ENCODE measurements around the gene FBXL3. TPM values are rescaled to one million over a fixed set of nuclear protein-coding genes. Genes with fewer than 3 reads are reported as not detected.
"Not testable (repeated sequence)": the region's sequence is repeated elsewhere in the genome, so short reads cannot be mapped to it uniquely, and the experiment has no call there.

The FBXL3 gene
- total RNA-seq, 1 donor from 2014 or later: 32.6 TPM

GRCh38 chr13:76969488-76970365 is 57.2 kb downstream of the FBXL3 start:
- H3K4me1 Mint-ChIP-seq: peaks cover 45% of the 10 kb centered on the region
- TF ChIP-seq CTCF (IDR thresholded peaks at IDR 0.05; ENCODE audit: unreplicated experiment): no peak
- no peak overlapping the region for H3K27ac Mint-ChIP-seq
- H3K36me3 Mint-ChIP-seq: no peaks in the 10 kb centered on the region
- H3K4me3 Mint-ChIP-seq: no peak overlapping the region
- DNase-seq (ENCODE audit: low spot score in 2 of 2, unreplicated experiment in 2 of 2): no peak
- H3K27me3 Mint-ChIP-seq (ENCODE audit: low read depth): peaks cover 4% of the 10 kb centered on the region
- H3K9me3 Mint-ChIP-seq: no peaks in the 10 kb centered on the region

GRCh38 chr13:76968041-76968440 is 58.9 kb downstream of the FBXL3 start:
- Mint-ChIP-seq H3K4me1 (peaks cover 44% of the 10 kb centered on the region), H3K27me3 (ENCODE audit: low read depth) (no peaks in the 10 kb centered on the region), H3K36me3 (no peaks in the 10 kb centered on the region), H3K4me3 (no peak overlapping the region), H3K27ac (no peak overlapping the region), H3K9me3 (no peaks in the 10 kb centered on the region)
- DNase-seq (ENCODE audit: low spot score in 2 of 2, unreplicated experiment in 2 of 2): no peak
- no peak for TF ChIP-seq CTCF (IDR thresholded peaks at IDR 0.05; ENCODE audit: unreplicated experiment)

GRCh38 chr13:76967031-76967430 is 59.9 kb downstream of the FBXL3 start:
- Mint-ChIP-seq H3K4me1 (peaks cover 42% of the 10 kb centered on the region), H3K27ac (peak overlapping the region; percentile 65), H3K4me3 (no peak overlapping the region), H3K9me3 (peaks cover 3% of the 10 kb centered on the region), H3K27me3 (ENCODE audit: low read depth) (no peaks in the 10 kb centered on the region), H3K36me3 (no peaks in the 10 kb centered on the region)
- no peak for TF ChIP-seq CTCF (IDR thresholded peaks at IDR 0.05; ENCODE audit: unreplicated experiment)
- no peak for DNase-seq (ENCODE audit: low spot score in 2 of 2, unreplicated experiment in 2 of 2)

GRCh38 chr13:76965759-76966421 is 61.1 kb downstream of the FBXL3 start:
- no peaks in the 10 kb centered on the region for H3K36me3 Mint-ChIP-seq
- TF ChIP-seq CTCF (IDR thresholded peaks at IDR 0.05; ENCODE audit: unreplicated experiment): no peak

GRCh38 chr13:76959734-76960133 is 67.2 kb downstream of the FBXL3 start:
- peaks cover 34% of the 10 kb centered on the region for H3K9me3 Mint-ChIP-seq
- not testable (repeated sequence) for H3K4me1 Mint-ChIP-seq; H3K4me3 Mint-ChIP-seq; H3K36me3 Mint-ChIP-seq; H3K27ac Mint-ChIP-seq; DNase-seq (ENCODE audit: low spot score in 2 of 2, unreplicated experiment in 2 of 2); H3K27me3 Mint-ChIP-seq (ENCODE audit: low read depth)

More at GRCh38 chr13:76965759-76966421, 61.1 kb downstream of the FBXL3 start:
- Mint-ChIP-seq H3K27me3 (ENCODE audit: low read depth) (no peaks in the 10 kb centered on the region), H3K4me3 (no peak overlapping the region), H3K27ac (peak overlapping the region; percentile 89), H3K4me1 (peaks cover 42% of the 10 kb centered on the region), H3K9me3 (peaks cover 9% of the 10 kb centered on the region)
- DNase-seq (ENCODE audit: low spot score in 2 of 2, unreplicated experiment in 2 of 2): peak in 1 of 2 experiments; percentile 63

GRCh38 chr13:76958841-76959432 is 68.0 kb downstream of the FBXL3 start:
- peaks cover 34% of the 10 kb centered on the region for H3K9me3 Mint-ChIP-seq

More at GRCh38 chr13:76958841-76959432, 68.0 kb downstream of the FBXL3 start:
- H3K36me3 Mint-ChIP-seq: peaks cover 2% of the 10 kb centered on the region
- no peak overlapping the region for H3K27ac Mint-ChIP-seq
- peaks cover 1% of the 10 kb centered on the region for H3K4me1 Mint-ChIP-seq
- DNase-seq (ENCODE audit: low spot score in 2 of 2, unreplicated experiment in 2 of 2): no peak
- H3K27me3 Mint-ChIP-seq (ENCODE audit: low read depth): no peaks in the 10 kb centered on the region
- H3K4me3 Mint-ChIP-seq: no peak overlapping the region
- TF ChIP-seq CTCF (IDR thresholded peaks at IDR 0.05; ENCODE audit: unreplicated experiment): no peak
